ENCODE measurements around the gene TRIM65. TPM values are rescaled to one million over a fixed set of nuclear protein-coding genes. Genes with fewer than 3 reads are reported as not detected.

TRIM65 gene
- total RNA-seq, 6 experiments from 2014 or later: 10.3 to 12.6 (median 11.0) TPM

- no peak for TF ChIP-seq CTCF (IDR thresholded peaks at IDR 0.05)
- no peak overlapping the region for H3K27ac Mint-ChIP-seq
- no peak overlapping the region for H3K4me3 Mint-ChIP-seq
- no peak for DNase-seq
- peaks cover 2% of the 10 kb centered on the region; the same call in 1 of the 2 replicates for H3K27me3 Mint-ChIP-seq (ENCODE audit: insufficient read depth)
- peaks cover 12% of the 10 kb centered on the region; the same call in 1 of the 2 replicates for H3K4me1 Mint-ChIP-seq (ENCODE audit: low read depth)
- no peaks in the 10 kb centered on the region for H3K36me3 Mint-ChIP-seq (ENCODE audit: low read depth)
- no peaks in the 10 kb centered on the region for H3K9me3 Mint-ChIP-seq
These were observed 13.9 kb upstream of the TRIM65 start for GRCh38 chr17:75910699-75911098.

DNA sequence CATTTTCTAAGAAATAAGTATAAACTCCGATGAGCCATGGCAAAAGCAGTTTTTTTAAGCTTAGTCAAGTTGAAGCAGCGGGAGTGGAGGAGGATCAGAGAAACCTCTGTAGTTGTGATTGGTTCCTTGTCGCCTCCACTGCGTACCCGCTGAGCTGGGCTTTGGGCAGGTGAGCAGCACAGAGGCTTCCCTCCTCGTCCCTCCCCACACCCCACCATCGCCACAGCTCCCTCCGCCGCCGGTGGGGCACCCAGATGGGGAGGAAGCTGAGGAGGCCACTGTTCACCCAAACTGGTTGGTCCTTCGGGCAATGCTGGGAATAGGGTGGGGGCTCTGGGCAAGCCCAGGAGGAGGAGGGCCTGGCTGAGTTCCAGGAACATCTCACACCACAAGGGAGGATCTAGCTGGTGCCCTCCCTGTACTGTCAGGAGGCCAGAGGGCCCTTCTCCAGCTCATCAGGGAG, 13.1 kb upstream of the TRIM65 start:
- H3K4me1 Mint-ChIP-seq (ENCODE audit: low read depth): peaks cover 12% of the 10 kb centered on the region; the same call in 1 of the 2 replicates
- no peaks in the 10 kb centered on the region for H3K9me3 Mint-ChIP-seq
- peaks cover 2% of the 10 kb centered on the region; the same call in 1 of the 2 replicates for H3K27me3 Mint-ChIP-seq (ENCODE audit: insufficient read depth)
- no peak for TF ChIP-seq CTCF (IDR thresholded peaks at IDR 0.05)
- DNase-seq: no peak
- no peak overlapping the region for H3K27ac Mint-ChIP-seq
- H3K36me3 Mint-ChIP-seq (ENCODE audit: low read depth): no peaks in the 10 kb centered on the region
- H3K4me3 Mint-ChIP-seq: no peak overlapping the region

DNA sequence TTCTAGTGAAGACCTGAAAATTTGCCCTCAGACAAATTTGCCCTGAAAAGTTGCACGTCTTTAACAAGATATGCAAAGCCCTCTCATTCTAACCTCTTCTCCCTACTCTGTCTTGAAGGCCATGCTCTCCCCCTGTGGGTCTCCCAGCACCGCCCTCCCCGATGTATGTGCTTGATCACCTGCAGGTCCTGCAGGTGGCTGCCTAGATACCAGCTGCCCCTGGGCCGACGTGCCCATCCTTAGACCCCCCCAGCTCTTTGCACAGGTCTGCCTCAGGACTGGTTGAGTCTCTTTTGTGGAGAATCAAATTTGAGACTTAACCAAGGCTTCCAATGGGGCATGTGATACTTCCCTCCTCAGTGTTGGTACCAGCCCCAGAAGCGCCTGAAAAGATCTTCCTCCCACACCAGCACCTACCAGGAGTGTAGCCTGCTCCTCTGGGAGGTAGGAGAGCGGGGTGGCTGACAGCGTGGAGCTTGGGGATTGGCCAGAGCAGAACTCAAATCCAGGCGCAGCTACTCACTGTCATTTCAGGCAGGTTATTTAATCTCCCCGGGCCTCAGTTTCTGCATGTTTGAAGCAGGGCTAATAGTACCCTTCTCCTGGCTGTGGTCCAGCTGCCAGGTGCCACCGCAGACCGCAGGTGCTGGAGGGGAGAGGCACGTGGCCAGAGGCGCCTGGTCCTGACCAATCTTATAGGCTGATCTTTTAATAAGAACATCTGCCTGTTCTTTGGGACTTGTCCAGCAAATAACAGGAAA, 12.5 kb upstream of the TRIM65 start:
- no peak overlapping the region for H3K4me3 Mint-ChIP-seq

GRCh38 chr17:75908201-75908600, 11.4 kb upstream of the TRIM65 start:
- H3K27me3 Mint-ChIP-seq (ENCODE audit: insufficient read depth): peaks cover 2% of the 10 kb centered on the region; the same call in 1 of the 2 replicates
- H3K4me1 Mint-ChIP-seq (ENCODE audit: low read depth): peaks cover 12% of the 10 kb centered on the region; the same call in 1 of the 2 replicates
- H3K27ac Mint-ChIP-seq: no peak overlapping the region; the same call in 1 of the 2 replicates
- no peaks in the 10 kb centered on the region for H3K36me3 Mint-ChIP-seq (ENCODE audit: low read depth)
- DNase-seq: peak; percentile 6
- TF ChIP-seq CTCF (IDR thresholded peaks at IDR 0.05): no peak
- H3K4me3 Mint-ChIP-seq: no peak overlapping the region
- no peaks in the 10 kb centered on the region for H3K9me3 Mint-ChIP-seq

More for the DNA sequence above, 12.5 kb upstream of the TRIM65 start:
- TF ChIP-seq CTCF (IDR thresholded peaks at IDR 0.05): no peak
- Mint-ChIP-seq H3K9me3 (no peaks in the 10 kb centered on the region), H3K4me1 (ENCODE audit: low read depth) (peaks cover 12% of the 10 kb centered on the region; the same call in 1 of the 2 replicates), H3K27me3 (ENCODE audit: insufficient read depth) (peaks cover 2% of the 10 kb centered on the region; the same call in 1 of the 2 replicates), H3K36me3 (ENCODE audit: low read depth) (no peaks in the 10 kb centered on the region), H3K27ac (no peak overlapping the region)
- no peak for DNase-seq

GRCh38 chr17:75906143-75906884, 9.6 kb upstream of the TRIM65 start:
- no peak for TF ChIP-seq CTCF (IDR thresholded peaks at IDR 0.05)
- no peak overlapping the region for H3K4me3 Mint-ChIP-seq
- no peak overlapping the region for H3K27ac Mint-ChIP-seq
- H3K4me1 Mint-ChIP-seq (ENCODE audit: low read depth): peaks cover 12% of the 10 kb centered on the region; the same call in 1 of the 2 replicates
- DNase-seq: no peak
- no peaks in the 10 kb centered on the region for H3K36me3 Mint-ChIP-seq (ENCODE audit: low read depth)
- no peaks in the 10 kb centered on the region for H3K9me3 Mint-ChIP-seq
- H3K27me3 Mint-ChIP-seq (ENCODE audit: insufficient read depth): peaks cover 2% of the 10 kb centered on the region; the same call in 1 of the 2 replicates
